ENCODE data around the gene SF3B6. TPM values are rescaled to one million over a fixed set of nuclear protein-coding genes. Genes with fewer than 3 reads are reported as not detected.

The SF3B6 gene
- total RNA-seq, 4 donors from 2014 or later, result 72.1 to 101 (median 85.6) TPM

DNA sequence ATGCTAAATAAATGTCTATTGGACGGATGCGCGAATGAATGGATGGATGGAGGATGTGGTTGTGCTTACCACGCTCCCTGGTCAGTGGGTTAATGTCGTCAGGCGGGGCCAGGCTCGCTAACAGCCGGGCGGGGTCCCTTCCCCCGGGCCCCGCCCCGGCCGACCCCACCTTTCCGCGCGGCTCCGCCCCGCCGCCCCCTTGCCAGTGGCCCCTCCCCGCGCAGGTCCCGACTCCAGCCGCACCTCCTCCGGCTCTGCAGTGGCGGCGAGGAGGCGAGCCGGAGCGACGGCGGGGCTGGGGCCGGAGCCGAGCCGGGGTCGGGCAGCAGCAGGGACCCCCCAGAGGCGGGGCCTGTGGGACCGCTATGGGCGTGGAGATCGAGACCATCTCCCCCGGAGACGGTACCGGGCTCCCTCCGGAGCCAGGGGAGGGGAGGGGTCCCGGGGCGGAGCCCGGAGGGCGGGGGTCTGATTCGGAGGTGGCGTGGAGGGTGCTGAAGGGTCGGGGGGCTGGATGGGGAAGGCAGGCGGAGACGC is 26.6 kb downstream of the SF3B6 start, which contains the start of gene FKBP1B:
Gene FKBP1B (plus strand): TSS at position 257 of the 537 bp plus-strand sequence. CDS start 109 bp downstream, at position 366.
- H3K36me3 ChIP-seq, result no peaks in the 10 kb centered on the region
- H3K27me3 ChIP-seq, result no peaks in the 10 kb centered on the region
- peak within 1 kb of the TSS; percentile 69 for H3K4me3 ChIP-seq
- DNase-seq (ENCODE audit: low spot score in 2 of 2), result peak in 1 of 2 donors; percentile 75
- under 1% methylated on average over 38 of the region's 52 CpGs for WGBS
- H3K9me3 ChIP-seq, result no peaks in the 10 kb centered on the region
- peaks cover 33% of the 10 kb centered on the region for H3K4me1 ChIP-seq
- no peak within 1 kb of the TSS for H3K27ac ChIP-seq
- TF ChIP-seq POLR2A (IDR thresholded peaks at IDR 0.05), result no peak
- TF ChIP-seq, protein P1, sequence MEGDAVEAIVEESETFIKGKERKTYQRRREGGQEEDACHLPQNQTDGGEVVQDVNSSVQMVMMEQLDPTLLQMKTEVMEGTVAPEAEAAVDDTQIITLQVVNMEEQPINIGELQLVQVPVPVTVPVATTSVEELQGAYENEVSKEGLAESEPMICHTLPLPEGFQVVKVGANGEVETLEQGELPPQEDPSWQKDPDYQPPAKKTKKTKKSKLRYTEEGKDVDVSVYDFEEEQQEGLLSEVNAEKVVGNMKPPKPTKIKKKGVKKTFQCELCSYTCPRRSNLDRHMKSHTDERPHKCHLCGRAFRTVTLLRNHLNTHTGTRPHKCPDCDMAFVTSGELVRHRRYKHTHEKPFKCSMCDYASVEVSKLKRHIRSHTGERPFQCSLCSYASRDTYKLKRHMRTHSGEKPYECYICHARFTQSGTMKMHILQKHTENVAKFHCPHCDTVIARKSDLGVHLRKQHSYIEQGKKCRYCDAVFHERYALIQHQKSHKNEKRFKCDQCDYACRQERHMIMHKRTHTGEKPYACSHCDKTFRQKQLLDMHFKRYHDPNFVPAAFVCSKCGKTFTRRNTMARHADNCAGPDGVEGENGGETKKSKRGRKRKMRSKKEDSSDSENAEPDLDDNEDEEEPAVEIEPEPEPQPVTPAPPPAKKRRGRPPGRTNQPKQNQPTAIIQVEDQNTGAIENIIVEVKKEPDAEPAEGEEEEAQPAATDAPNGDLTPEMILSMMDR (IDR thresholded peaks at IDR 0.05), result no peak
- TF ChIP-seq POLR2AphosphoS5 (IDR thresholded peaks at IDR 0.05), result no peak
- no peak for TF ChIP-seq EP300 (IDR thresholded peaks at IDR 0.05)

DNA sequence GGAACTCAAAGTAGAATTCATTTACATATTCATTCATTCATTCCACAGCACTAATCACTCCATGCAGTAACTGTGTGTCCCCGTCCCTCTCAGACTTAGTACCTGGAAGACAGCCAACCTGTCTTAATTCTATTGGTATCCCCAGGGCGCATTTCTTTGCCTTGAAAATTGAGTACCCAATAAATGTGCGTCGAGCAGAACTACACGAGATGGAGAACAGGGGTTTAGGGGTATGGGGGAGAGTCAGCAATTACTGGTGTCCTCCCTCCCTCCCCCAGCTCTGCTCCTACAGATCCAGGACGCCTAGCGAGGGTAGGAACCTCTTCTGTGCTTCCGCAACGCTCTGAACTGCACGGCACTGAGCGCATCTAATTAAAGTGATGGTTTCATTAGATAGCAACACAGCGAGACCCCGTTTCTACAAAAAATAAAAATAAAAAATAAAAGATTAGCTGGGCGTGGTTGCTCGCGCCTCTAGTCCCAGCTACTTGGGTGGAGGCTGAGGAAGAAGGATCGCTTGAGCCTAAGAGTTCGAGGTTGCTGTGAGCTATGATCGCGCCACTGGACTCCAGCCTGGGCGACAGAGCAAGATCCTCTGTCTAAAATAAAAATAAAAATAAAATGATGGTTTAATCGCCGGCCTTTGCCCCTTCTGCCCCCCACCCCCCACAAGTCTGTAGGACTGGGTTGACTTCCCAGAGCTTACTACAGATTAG is 27.2 kb downstream of the SF3B6 start:
- Histone ChIP-seq H3K27me3 (no peaks in the 10 kb centered on the region), H3K36me3 (no peaks in the 10 kb centered on the region), H3K27ac (no peak overlapping the region), H3K4me3 (peak overlapping the region; percentile 69), H3K9me3 (no peaks in the 10 kb centered on the region), H3K4me1 (peaks cover 33% of the 10 kb centered on the region)
- no peak for TF ChIP-seq POLR2A (IDR thresholded peaks at IDR 0.05)
- no peak for TF ChIP-seq POLR2AphosphoS5 (IDR thresholded peaks at IDR 0.05)
- TF ChIP-seq EP300 (IDR thresholded peaks at IDR 0.05), result no peak
- TF ChIP-seq, protein P1 (IDR thresholded peaks at IDR 0.05), result no peak
- 23% methylated on average over 23 of the region's 23 CpGs for WGBS
- DNase-seq (ENCODE audit: low spot score in 2 of 2), result no peak

DNA sequence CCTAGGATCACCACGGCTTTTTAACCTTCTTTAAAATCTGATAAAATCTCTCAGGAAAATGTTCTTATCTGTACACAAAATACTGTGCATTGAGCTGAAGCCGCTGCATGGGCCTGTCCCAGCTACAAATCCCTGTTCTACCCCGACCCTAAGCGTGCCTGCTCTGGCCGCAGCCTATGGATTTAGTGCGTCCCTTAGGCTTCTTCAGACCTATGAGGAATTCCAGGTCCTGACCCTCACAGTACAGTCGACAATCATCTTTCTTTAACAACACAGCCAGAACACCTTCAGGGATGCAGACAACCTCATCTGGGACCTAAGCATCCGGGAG is 28.5 kb downstream of the SF3B6 start:
- H3K9me3 ChIP-seq, result no peaks in the 10 kb centered on the region
- WGBS, result 37% methylated on average over 8 of the region's 8 CpGs
- no peaks in the 10 kb centered on the region for H3K36me3 ChIP-seq
- peaks cover 33% of the 10 kb centered on the region for H3K4me1 ChIP-seq
- no peak for TF ChIP-seq POLR2A (IDR thresholded peaks at IDR 0.05)
- TF ChIP-seq, protein P1 (IDR thresholded peaks at IDR 0.05), result no peak
- no peak for TF ChIP-seq POLR2AphosphoS5 (IDR thresholded peaks at IDR 0.05)
- no peak for TF ChIP-seq EP300 (IDR thresholded peaks at IDR 0.05)
- no peaks in the 10 kb centered on the region for H3K27me3 ChIP-seq
- H3K4me3 ChIP-seq, result peak overlapping the region; percentile 67
- H3K27ac ChIP-seq, result no peak overlapping the region
- DNase-seq (ENCODE audit: low spot score in 2 of 2), result no peak

DNA sequence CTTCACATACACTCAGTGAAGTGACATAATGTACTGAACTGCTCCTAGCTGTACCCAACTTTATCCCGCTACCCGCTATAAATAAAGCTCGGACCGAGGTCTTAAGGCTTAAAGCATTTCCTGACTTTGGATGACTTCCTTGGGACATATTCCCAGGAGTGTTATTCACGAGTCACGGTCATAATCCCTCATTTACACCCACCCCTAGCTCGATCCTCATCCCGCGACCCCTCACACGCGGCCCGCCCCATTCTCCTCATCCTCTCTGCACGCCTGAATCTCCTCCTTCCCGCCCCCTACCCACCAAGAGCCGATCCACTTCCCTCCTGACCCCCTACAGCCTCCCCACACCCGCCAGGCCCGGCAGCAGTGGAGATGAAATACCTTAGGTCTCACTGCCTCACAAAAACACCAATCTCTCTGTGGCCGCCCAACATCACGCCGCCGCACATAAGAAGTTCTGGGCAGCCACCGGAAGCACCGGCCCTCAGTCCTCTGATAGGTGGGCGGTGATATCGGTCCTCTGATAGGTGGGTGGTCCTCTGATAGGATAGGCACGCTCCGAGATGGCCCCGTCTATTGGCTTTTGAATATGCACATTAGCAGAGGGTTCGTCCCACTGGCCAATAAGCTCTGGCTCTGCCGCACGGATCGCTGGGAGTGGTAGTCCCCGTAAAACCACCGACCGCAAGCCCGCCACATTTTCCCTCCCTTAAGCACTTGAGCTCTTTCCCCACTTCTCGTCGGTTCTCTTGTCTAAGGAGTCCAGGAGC is 29.0 kb downstream of the SF3B6 start, which contains the start of gene WDCP:
Gene WDCP (minus strand): TSS at position 462 of the 773 bp plus-strand sequence. CDS start 7,897 bp downstream, outside the sequence.
- Histone ChIP-seq H3K27me3 (no peaks in the 10 kb centered on the region), H3K4me3 (peak within 1 kb of the TSS; percentile 67), H3K9me3 (no peaks in the 10 kb centered on the region), H3K4me1 (peaks cover 33% of the 10 kb centered on the region), H3K27ac (no peak within 1 kb of the TSS), H3K36me3 (no peaks in the 10 kb centered on the region)
- under 1% methylated on average over 38 of the region's 38 CpGs for WGBS
- peak; percentile 98 for DNase-seq (ENCODE audit: low spot score in 2 of 2)
- TF ChIP-seq, protein P1 (IDR thresholded peaks at IDR 0.05), result no peak
- TF ChIP-seq EP300 (IDR thresholded peaks at IDR 0.05) (no peak), POLR2AphosphoS5 (IDR thresholded peaks at IDR 0.05) (no peak), POLR2A (IDR thresholded peaks at IDR 0.05) (peak in 1 of 2 donors; percentile 43)

DNA sequence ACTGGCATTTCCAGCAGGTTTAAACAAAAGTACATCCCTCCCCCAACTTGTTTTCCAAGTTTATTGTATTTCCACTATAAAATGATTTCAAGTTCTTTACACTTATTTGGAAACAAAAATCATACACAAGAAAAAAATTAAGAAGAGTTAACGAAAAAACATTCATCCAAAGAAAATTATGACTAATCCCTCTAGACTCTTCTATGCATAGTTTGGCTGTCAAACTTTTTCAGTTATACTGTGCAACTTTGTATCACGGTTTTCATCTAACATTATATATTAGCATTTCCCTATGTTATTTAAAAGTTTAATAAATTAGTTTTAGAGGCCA is 29.6 kb downstream of the SF3B6 start:
- Histone ChIP-seq H3K4me3 (peak overlapping the region; percentile 67), H3K27ac (no peak overlapping the region), H3K36me3 (no peaks in the 10 kb centered on the region), H3K9me3 (no peaks in the 10 kb centered on the region), H3K4me1 (peaks cover 33% of the 10 kb centered on the region), H3K27me3 (no peaks in the 10 kb centered on the region)
- 3% methylated on average over 2 of the region's 2 CpGs for WGBS
- no peak for TF ChIP-seq POLR2AphosphoS5 (IDR thresholded peaks at IDR 0.05)
- TF ChIP-seq POLR2A (IDR thresholded peaks at IDR 0.05), result no peak
- TF ChIP-seq, protein P1 (IDR thresholded peaks at IDR 0.05), result no peak
- no peak for TF ChIP-seq EP300 (IDR thresholded peaks at IDR 0.05)
- DNase-seq (ENCODE audit: low spot score in 2 of 2), result no peak

Data from suprapubic skin (tissue), 4 donors.